ENCODE data around the gene LIX1.
"Not testable (repeated sequence)": the region's sequence is repeated elsewhere in the genome, so short reads cannot be mapped to it uniquely, and the experiment has no call there.

The LIX1 gene

DNA sequence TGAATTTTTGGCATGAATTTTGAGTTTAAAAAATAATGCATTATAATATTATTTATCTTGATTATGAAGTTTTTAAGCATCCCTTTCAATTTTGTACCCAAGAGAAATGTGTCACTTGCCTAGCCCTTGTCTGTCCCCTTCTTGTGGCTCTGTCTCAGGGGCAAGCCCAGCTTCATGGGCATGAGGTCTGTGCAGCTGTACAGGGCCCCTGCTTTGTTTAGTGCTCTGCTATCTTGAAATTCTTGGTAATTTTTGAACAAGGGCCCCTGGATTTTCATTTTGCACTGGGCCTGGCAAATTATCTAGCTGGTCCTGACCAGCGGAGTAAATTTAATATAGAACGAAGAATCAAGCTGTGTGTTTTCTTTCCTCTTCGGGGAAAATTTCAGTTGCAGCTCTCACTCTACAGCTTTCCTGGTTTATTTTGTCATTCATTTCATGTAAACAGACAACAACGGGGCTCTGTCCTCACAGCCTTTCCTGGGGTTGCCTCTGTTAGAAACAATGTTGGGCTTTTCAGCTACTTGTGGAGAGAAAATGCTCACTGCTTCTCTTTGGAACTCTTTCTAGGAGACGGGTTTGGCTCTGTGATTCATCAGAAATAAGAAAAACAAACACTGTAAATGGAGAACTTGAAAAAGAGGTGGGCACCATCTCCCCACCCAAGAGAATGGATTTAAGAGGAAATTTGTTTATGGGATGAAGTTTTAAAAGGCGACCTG is 41.1 kb downstream of the LIX1 start:
- DNase-seq, result no peak

DNA sequence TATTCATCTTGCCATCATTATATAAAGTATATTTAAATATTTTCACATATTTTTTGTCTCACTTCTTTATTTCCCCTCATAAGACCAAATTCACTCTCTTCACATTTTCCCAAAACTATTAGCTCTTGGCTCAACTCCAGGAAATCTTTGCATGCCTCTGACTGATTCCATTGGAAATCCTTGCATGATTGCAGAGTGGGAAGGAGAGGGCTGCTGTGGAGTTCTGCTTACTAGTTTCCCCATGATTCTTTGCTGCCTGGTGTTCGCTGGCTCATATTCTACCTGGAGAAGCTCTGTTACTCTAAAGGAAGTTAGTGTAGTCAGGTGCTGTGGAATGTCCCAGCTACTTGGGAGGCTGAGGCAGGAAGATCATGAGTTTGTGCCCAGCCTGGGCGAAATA is 41.9 kb downstream of the LIX1 start:
- DNase-seq, result no peak

DNA sequence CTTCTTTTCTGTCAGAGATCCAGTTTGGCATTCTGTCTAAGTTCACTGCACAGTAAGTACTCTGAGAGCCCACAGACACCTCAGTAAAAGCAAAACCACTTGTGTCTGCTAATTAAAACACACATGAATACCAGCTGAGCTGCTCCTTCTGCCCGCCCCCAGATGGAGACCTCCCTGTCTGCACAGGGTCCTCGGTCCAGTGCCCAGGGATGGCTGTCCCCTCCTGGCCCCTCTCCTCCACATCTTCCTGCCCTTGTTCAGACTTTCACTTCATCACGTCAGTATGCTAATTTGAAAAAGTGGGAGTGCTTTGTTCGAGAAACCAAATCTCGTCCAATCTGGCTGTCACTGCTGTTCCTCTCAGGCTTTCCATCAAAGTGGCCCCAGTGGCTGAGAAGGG is 43.5 kb downstream of the LIX1 start:
- no peak for DNase-seq

DNA sequence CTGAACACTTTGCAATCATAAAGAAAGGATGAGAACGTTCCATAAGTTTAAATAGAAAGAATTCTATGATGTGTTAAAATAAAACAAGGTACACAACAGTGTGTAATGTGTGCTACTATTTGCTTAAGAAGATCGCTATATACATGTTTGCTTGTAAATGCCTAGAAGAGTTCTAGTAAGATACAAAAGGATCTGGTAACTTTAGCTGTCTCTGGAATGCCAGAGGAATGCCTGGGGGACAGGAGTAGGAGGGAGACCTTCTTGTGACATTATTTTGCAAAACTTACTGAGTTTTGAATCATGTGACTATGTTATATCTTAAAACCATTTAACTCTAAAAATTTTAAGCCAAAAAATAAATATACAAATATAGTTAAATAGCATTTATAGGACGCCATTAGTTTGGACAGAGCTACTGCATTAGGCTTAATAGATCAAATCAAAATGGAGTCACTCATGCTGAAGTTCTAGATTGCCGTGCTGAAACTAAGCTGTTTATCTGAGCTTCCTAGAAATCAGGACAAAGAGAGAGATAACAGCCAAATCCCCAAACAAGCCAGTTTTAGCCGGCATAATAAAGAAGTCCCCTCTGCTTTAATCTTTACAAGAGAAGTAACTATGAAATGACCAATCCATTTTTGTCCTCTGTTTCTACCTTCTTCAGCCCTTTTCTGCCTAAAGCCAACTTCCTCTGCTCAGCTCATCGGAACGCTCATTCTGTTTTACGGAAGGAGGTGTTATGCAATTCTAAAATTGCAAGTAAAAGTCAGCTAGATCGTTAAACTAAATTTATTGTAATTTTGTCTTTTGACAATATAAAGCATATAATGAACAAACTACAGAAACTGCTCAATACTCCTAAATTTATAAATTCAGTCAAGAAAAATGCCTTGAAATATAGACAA is 44.8 kb downstream of the LIX1 start:
- DNase-seq, result no peak

DNA sequence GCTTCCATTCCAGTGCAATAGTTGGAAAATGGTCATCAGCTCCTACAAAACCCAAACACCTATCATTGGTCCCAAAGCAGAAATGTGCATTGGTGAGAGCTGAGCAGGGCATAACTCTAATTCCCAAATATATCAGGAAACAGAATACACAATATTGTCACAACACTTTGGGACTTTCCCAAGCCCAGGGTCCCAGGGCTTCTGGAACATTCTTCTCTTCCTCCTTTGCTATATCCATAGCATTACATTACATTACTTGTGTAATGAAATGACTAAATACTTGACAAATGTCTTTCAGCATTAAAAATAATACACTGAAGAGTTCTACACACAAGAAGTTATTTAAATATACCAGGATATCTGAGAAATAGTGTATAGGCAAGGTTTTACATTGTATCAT is 45.6 kb downstream of the LIX1 start:
- no peak for DNase-seq

DNA sequence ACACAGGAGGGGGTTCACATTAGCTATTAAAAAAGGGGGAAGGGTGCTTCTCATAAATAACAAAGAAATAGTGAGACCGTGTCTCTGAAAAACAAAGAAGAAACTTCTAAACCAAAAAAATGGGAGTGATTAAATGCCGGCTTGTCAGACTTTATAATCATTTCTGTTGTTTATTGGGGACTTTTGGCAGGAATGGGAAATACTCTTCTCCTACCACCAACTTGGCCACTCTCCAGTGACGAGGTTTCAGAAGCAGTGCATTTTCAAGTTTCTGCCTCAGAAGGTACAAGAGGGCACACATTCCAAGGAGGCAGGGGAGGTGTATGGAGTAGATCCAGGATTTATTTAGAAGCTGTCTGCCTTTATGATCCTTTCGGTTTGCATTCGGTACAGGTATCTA is 46.2 kb downstream of the LIX1 start:
- no peak for DNase-seq

DNA sequence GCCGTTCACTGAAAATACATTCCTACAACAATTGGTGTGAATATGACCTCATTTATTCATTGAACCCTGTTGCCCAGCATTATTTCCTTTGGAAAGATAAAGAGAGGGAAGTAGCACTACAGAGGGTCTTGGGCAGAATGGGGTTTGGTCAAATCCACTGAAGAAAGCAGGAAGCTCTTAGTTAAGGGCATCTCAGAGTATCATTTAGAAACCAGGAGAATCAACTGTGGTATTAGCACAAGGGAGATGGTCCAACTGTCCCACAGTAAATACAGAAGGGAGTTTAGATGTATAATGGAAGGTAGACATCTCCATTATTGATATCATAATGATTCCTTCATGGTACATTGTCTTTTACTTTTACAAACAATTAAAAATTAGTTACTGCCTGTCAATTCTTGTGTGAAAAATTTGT is 47.1 kb downstream of the LIX1 start:
- no peak for DNase-seq

DNA sequence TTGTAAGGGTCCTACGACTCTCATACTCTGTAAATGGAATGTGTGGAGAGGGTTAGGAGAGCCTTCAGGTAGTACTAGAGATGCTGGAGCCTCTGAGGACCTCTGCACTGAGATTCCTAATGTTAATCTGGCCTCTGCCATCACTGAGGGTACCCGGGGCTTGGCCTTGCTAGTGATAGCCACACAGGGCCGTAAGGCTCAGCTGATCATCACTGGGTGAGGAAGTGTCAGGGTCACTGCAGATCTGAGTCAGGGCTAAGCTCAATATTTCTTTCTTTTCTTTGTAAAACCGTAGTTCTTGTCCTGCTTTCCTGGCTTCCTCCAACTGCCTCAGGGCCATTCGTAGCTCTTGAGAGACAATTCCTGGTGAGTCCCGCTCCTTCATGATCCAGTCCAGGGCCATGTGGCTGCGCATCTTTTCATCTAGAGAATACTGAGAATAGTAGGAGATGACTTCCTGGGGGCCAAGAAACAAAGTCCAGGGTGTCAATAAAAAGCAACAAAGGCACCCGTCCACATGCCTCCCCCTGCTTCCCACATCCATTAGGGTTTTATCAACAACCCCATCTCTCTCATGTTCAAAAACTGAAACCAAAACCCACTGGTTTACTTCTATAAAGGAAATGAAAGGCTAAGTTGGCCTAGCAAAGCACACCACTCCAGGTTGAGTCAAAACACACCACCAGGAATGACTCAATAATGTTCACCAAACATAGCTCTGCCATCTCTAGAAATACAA is 47.7 kb downstream of the LIX1 start:
- no peak for DNase-seq

DNA sequence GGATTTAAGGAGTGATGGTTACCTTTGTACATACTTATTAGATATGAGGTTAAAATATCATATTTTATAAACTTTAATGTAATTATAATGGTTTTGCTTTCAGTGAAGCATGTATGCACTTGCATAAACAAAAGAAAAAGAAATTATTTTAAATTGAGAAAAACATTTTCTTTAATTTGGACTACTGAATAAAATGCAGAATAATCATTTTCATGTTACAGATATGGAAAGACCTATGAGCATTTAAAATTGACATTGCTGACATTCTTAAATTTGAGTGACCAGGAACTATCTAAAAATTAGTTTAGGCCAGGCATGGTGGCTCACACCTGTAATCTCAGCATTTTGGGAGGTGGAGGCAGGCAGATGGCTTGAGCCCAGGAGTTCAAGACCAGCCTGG is 49.2 kb downstream of the LIX1 start:
- DNase-seq, result no peak

DNA sequence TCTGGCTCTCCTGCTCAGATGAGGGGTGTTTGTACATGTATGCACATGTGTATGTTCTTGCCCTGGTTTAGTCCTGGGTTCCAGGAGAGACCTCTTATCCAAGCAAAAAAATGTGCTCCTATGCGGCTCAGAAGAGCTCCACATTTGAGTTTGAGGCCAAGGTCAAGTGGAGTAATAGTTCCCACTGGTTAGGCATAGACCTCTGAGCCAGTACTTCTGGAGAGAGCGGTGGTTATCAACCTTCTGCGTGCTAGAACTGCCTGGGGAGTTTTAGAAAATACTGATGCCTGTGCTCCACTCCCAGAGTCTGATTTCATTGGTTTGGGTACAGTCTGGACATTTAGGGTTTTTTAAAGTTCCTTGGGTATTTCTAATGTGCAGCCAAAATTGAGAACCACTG is 51.5 kb downstream of the LIX1 start:
- no peak for DNase-seq

DNA sequence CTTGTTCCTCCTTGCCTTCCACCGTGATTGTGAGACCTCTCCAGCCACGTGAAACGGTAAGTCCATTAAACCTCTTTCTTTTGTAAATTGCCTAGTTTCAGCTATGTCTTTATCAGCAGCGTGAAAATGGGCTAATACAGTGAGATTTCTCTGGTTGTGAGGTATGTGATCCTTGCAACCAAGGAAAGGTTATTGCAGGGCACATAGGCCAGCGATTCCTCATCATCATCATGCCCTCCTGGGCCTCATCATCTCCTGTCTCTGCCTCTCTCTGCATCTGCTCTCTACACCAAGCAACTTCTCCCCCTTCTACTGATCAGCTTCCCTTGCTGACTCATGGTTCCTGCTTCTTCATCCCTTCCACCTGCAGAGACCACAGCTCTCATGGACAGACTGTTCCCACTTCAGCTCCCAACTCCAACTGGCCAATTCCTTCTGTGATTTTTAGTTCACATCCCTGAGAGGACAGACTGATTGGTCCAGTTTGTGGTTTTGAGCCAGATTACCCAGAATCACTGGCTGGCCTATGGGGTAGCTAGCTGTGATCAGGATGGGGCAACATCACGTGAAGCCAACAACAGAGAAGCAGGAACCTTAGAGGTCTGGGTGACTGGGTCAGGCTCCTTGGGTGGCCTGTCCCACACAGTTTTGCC is 53.1 kb downstream of the LIX1 start:
- no peak for DNase-seq

DNA sequence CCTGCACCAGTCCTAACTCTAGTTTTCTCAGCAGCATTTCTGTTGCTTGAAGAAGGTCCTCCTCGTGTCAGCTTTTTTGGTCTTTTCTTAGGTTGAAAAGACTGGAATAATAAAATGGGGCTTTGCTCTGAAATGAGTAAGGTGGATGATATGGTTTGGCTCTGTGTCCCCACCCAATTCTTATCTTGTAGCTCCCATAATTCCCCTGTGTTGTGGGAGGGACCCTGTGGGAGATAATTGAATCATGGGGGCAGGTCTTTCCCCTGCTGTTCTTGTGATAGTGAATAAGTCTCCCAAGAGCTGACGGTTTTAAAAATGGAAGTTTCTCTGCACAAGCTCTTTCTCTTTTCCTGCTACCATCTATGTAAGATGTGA is 53.6 kb downstream of the LIX1 start:
- no peak for DNase-seq

DNA sequence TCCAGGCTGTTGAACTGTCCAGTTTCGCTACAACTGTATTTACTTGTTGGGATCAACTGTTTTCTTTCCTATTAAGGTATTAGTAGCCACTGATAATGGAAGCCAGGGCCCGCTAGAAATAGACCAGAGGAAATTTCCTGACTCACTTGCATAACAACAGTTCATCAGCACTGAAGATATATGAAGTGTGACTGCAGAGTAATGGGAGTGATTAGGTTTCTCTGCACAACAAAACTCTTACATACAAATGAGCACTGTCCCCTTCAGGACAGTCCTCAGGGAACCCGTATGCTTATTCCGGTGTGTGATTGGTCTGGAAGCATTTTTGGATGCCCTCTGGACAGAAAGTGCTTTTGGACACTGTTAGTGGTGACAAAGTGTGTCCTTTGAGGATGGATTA is 55.3 kb downstream of the LIX1 start:
- DNase-seq, result no peak

DNA sequence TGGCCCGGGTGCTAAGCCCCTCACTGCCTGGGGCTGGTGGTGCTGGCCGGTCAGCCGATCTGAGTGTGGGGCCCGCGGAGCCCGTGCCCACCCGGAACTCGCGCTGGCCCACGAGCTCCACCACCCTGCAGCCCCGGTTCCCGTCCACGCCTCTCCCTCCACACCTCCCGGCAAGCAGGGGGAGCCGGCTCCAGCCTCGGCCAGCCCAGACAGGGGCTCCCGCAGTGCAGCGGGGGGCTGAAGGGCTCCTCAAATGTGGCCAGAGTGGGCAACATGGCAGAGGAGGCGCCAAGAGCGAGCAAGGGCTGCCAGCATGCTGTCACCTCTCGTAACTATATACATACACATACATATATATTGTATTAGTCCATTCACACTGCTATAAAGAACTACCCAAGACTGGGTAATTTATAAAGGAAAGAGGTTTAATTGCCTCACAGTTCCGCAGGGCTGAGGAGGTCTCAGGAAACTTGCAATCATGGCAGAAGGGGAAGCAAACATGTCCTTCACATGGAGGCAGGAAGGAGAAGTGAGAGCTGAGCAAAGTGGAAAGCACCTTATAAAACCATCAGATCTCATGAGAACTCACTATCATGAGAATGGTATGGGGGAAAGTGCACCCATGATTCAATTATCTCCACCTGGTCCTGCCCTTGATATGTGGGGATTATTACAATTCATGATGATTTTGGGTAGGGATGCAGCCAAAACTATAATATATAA is 56.8 kb downstream of the LIX1 start:
- DNase-seq, result no peak

DNA sequence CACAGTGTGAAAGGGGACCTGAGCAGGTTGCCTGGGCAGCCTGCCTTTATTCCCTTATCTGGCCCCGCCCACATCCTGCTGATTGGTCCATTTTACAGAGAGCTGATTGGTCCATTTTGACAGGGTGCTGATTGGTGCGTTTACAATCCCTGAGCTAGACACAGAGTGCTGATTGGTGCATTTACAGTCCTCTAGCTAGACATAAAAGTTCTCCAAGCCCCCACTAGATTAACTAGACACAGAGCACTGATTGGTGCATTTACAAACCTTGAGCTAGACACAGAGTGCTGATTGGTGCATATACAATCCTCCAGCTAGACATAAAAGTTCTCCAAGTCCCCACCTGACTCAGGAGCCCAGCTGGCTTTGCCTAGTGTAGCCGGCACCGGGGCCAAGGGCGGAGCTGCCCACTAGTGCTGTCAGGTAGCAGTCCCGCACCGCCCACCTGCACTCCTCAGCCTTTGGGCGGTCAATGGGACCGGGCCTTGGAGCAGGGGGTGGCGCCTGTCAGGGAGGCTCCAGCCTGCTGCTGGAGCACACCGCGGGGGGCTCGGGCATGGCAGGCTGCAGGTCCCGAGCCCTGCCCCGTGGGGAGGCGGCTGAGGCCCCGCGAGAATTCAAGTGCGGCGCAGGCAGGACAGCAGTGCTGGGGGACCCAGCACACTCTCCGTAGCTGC is 57.5 kb downstream of the LIX1 start:
- not testable (repeated sequence) for DNase-seq

DNA sequence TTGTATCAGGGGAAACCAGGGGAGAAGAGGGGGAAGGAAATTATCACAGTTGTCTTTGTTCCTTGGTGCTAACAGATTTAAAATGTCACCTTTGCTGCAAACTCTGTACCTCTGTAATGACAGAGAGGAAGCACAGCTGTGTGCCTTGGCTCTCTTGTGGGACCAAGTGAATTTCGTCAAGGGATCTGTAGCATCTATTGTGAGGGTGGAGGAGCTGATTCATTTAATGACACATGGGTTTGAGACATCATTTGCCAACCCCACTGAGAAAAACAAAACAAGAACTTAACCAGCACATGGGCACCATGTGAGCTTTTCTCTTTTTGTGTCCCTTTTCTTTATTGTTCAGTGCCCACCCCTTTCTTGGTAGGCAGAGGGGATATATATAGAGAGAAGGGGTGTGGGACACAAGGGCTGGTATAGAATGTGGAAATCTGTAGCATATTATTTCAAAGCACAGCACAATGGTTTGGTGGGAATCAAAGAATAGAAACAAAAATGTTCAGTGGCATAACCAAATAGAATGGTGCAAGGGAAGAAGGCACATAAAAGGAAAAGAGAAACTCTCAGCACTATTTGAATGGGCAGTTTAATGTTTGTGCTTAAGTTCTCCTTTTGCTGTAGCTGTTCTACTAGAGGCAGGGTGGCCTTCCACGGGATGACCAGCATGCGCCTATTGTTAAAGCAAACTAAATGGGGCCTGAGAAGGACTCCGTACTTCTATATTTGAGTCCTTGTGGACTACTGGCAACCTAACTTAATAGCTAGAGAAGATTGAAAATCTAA is 63.3 kb downstream of the LIX1 start:
- DNase-seq, result no peak

DNA sequence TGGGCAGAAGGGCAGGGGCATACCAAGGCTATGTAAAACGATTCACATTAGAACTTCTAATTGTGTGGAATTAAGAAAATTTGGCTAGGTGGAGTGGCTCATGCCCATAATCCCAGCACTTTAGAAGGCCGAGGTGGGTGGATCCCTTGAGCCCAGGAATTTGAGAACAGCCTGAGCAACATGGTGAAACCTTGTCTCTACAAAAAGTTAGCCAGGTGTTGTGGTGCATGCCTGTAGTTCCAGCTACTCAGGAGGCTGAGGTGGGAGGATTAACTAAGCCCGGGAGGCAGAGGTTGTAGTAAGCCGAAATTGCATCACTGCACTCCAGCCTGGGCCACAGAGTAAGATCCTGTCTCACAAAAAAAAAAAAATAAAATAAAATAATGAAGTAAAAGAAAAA is 65.2 kb downstream of the LIX1 start:
- DNase-seq, result no peak

DNA sequence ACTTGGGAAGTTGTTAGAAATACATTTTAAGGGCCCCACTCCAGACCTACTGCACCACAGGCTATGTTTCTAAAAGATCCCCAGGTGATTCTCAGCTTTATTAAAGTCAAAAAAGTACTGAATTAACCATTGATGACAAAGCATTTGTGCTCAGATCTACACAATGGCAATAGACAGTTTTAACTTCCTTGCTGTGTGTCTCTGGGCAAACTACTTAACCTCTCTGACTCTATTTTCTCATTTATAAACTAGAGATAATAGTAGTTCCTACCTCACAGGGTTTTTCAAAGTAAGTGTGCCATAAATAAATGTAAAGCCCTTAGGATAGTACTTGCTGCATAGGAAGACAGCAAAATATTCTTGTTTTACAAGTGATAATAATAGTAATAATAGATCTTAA is 66.3 kb downstream of the LIX1 start:
- DNase-seq, result no peak

DNA sequence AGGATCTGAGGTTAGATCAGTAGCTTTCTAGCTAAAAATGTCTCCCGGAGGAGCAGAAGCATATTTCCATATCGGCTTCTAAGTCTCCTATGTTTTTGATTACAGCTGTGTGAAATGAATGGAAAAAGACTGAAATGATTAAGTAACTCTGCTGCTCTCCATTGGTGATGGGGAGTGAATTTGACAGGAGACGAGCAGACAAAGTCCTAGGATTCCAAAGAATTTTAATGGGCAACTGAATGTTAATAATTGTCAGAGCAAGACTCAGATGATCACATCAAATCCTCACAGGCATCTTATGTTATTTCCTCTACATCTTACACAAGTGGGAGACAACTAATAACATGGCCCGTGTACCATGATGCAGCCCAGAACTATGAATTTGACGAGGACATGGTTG is 66.8 kb downstream of the LIX1 start:
- DNase-seq, result no peak

DNA sequence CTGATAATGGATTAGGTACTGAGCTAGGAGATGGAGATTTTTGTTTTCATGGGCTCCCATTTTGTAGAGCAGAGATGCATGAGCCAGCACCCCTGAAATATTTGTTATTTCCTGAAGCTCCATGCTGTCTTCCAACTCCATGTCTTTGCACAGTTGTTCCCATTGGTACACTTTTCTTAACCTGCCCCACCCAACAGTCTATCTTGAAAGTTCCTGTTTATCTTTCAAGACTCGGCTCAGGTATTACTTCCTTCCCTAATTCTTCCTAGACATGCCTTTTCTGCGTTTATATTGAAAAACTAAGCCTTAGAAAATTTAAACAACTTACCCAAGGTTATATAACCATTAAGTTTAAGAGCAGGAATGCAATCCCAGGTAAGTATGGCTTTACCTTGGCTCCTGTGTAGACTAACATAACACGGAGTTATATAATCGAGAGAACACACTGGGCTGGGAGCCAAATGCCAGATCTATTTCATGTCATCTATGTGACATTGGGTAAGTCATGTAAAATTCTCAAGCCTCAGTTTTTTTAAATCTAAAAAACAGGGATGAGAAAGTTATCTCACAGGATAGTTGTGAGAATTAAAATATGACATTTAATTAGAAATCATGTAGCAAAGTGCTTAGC is 67.4 kb downstream of the LIX1 start:
- DNase-seq, result no peak

DNA sequence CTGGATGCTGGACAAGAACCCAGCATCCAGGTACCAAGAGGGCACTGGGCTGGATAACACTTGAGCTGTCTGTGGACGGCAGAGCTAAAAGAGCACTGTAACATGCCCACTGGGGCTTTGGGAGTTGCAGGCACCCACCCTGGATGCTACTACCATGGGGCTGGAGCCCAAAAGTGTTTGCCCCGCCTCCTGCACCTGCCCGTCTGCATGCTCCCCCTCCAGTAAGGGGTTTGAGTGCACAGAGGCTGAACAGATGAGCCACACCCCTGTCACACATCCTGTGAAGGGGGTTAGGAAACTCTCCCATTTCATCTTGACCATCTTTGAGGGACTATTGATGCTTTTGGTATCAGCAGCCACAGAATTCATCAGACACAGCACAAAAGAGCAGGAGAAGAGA is 69.0 kb downstream of the LIX1 start:
- no peak for DNase-seq
